HepG2 (cell line): Measurements from ENCODE around the gene BORCS5. TPM values are rescaled to one million over a fixed set of nuclear protein-coding genes. Genes with fewer than 3 reads are reported as not detected.

Experiments
- ATAC-seq: fragments of 200-7000 bp; cut with Tn5 transposase; 3 replicates; pipeline ENCODE4 v1.9.1; 2020; ENCODE audit warnings: mild to moderate bottlenecking, moderate library complexity
- BruUV-seq: library from RNA; stranded (reverse); fragments of 400-500 nt; replicated peaks from 2 replicates; lab custom pipeline; 2021; lab: Mats Ljungman, UMichigan
- CTCF ChIA-PET: fragments of 300-600 bp; formaldehyde crosslinking; extraction: SDS; loops from one replicate; lab custom pipeline; 2021; ENCODE audit warnings: low total read pairs, inconsistent platforms, low intra/inter-chr PET ratio; lab: Yijun Ruan, JAX
- POLR2A ChIA-PET: fragments of 350-600 bp; sonication (Branson Sonifier 250); formaldehyde crosslinking; loops from one replicate; lab custom pipeline; 2020; ENCODE audit warnings: antibody characterized with exemption, inconsistent platforms; lab: Yijun Ruan, JAX
- DNase-seq: peaks from one replicate; pipeline ENCODE4 v3.0.0-alpha.2; 2015; ENCODE audit warnings: low spot score
- FAIRE-seq: peaks from 3 replicates; lab custom pipeline; 2011; peaks lifted over from hg19 to GRCh38; lab: Jason Lieb, UNC
- H2AFZ ChIP-seq: one replicate; pipeline ENCODE4 v1.6.1; 2011; ENCODE audit warnings: low read length, inconsistent platforms
- H3K27ac ChIP-seq: fragments of 300-600 bp; 3 replicates; pipeline ENCODE4 v1.8.0; 2011; ENCODE audit warnings: mixed run types, mild to moderate bottlenecking, mixed read lengths, low read length, inconsistent platforms; ENCODE audit not compliant: insufficient read depth; ENCODE audit errors: extremely low read length
- H3K27me3 ChIP-seq, 2 experiments: fragments of 200-600 bp in 1 of 2; 2 replicates in 1 of 2; 3 replicates in 1 of 2; pipeline versions ENCODE4 v1.6.0 to v1.8.0; 2011; ENCODE audit warnings: low read length in 2 of 2, mild to moderate bottlenecking in 2 of 2, moderate library complexity in 2 of 2, inconsistent platforms in 1 of 2; ENCODE audit not compliant: insufficient read depth in 2 of 2, control insufficient read depth in 1 of 2
- H3K36me3 ChIP-seq, 2 experiments: fragments of 200-600 bp in 1 of 2; replicated peaks in 1 of 2; 2 replicates in 1 of 2; 3 replicates in 1 of 2; pipeline versions ENCODE4 v1.5.1 to v1.8.0; 2011; ENCODE audit warnings: low read length in 2 of 2, inconsistent platforms in 1 of 2; ENCODE audit not compliant: insufficient read depth in 2 of 2, control insufficient read depth in 1 of 2
- H3K4me1 ChIP-seq: 2 replicates; pipeline ENCODE4 v1.5.1; 2012; ENCODE audit warnings: low read length, inconsistent platforms; ENCODE audit not compliant: insufficient read depth
- H3K4me2 ChIP-seq: 2 replicates; pipeline ENCODE4 v1.6.0; 2011; ENCODE audit warnings: low read depth, low read length, inconsistent platforms
- H3K4me3 ChIP-seq, 3 experiments: fragments of 200-600 bp in 1 of 3; sonication (generic), shearing (Covaris generic) in 1 of 3; replicated peaks in 1 of 3; 2 replicates each; pipeline ENCODE4 v1.5.1; 2011 to 2016; ENCODE audit warnings: low read length in 3 of 3, inconsistent platforms in 2 of 3, low read depth in 2 of 3, mild to moderate bottlenecking in 2 of 3, control low read depth in 1 of 3, mixed read lengths in 1 of 3; ENCODE audit not compliant: insufficient read depth in 1 of 3
- H3K79me2 ChIP-seq: one replicate; pipeline ENCODE4 v1.6.1; 2011; ENCODE audit warnings: low read length, inconsistent platforms; ENCODE audit not compliant: insufficient read depth
- H3K9ac ChIP-seq: 2 replicates; pipeline ENCODE4 v1.6.0; 2011; ENCODE audit warnings: mild to moderate bottlenecking, low read depth, low read length, inconsistent platforms; ENCODE audit not compliant: insufficient read depth
- H3K9me3 ChIP-seq: 2 replicates; pipeline ENCODE4 v1.5.1; 2012; ENCODE audit warnings: mild to moderate bottlenecking, low read length
- H4K20me1 ChIP-seq: 2 replicates; pipeline ENCODE4 v1.6.0; 2011; ENCODE audit warnings: inconsistent platforms, mild to moderate bottlenecking, low read length, moderate library complexity; ENCODE audit not compliant: insufficient read depth
- ASH2L ChIP-seq: fragments of 300-600, 200-600 bp; sonication (generic); IDR thresholded peaks from 2 replicates; pipeline ENCODE4 v1.7.0; 2017; ENCODE audit warnings: low read depth, mild to moderate bottlenecking, moderate library complexity, mixed read lengths, low read length; ENCODE audit not compliant: insufficient read length
- CEBPB ChIP-seq: IDR thresholded peaks from 2 replicates; pipeline ENCODE4 v1.6.1; 2011; ENCODE audit warnings: low read depth, low read length, improper control_type of control experiment, borderline replicate concordance
- CEBPG ChIP-seq: IDR thresholded peaks from 2 replicates; pipeline ENCODE4 v1.6.1; 2016
- FOXP1 ChIP-seq, 2 experiments: fragments of 450-650 bp in 1 of 2; IDR thresholded peaks; 2 replicates each; pipeline ENCODE4 v1.6.1; 2017 to 2018; ENCODE audit warnings: antibody characterized with exemption in 1 of 2
- HMG20A ChIP-seq: IDR thresholded peaks from 2 replicates; pipeline ENCODE4 v1.6.1; 2016; ENCODE audit warnings: borderline replicate concordance
- HNF4A ChIP-seq: sonication (generic); formaldehyde crosslinking; IDR thresholded peaks from 2 replicates; pipeline ENCODE4 v1.4.0; 2020; ENCODE audit warnings: missing genetic modification reagents
- MED1 ChIP-seq: sonication (generic); formaldehyde crosslinking; IDR thresholded peaks from 2 replicates; pipeline ENCODE4 v1.4.0; 2020; ENCODE audit warnings: missing genetic modification reagents
- NCOR1 ChIP-seq: fragments of 200-600 bp; sonication (generic); IDR thresholded peaks from 2 replicates; pipeline ENCODE4 v1.7.0; 2017; ENCODE audit warnings: antibody characterized with exemption, low read length, borderline replicate concordance
- SAP130 ChIP-seq: IDR thresholded peaks from 2 replicates; pipeline ENCODE4 v1.6.1; 2016; ENCODE audit warnings: low read depth
- SRF ChIP-seq: IDR thresholded peaks from 2 replicates; pipeline ENCODE4 v1.6.1; 2011; ENCODE audit warnings: mild to moderate bottlenecking, low read depth, low read length, moderate library complexity
- THAP11 ChIP-seq: IDR thresholded peaks from 2 replicates; pipeline ENCODE4 v1.6.1; 2016; ENCODE audit warnings: missing biosample characterization, missing genetic modification reagents
- ZNF12 ChIP-seq: sonication (generic); formaldehyde crosslinking; IDR thresholded peaks from 2 replicates; pipeline ENCODE4 v1.5.0; 2020; ENCODE audit warnings: missing genetic modification reagents
- ZNF501 ChIP-seq: sonication (generic); formaldehyde crosslinking; IDR thresholded peaks from 2 replicates; pipeline ENCODE4 v1.5.1; 2020; ENCODE audit warnings: mild to moderate bottlenecking, moderate library complexity, missing genetic modification reagents
- ZNF644 ChIP-seq: IDR thresholded peaks from 2 replicates; pipeline ENCODE4 v1.6.1; 2016; ENCODE audit warnings: low read depth
- ZNF7 ChIP-seq: IDR thresholded peaks from 2 replicates; pipeline ENCODE4 v1.6.1; 2016; ENCODE audit warnings: missing biosample characterization, missing genetic modification reagents
- WGBS: methylation state at CpG from one replicate; pipeline ENCODE4 v1.1.6; 2017; ENCODE audit warnings: low lambda C conversion rate; 5-methylcytosine and 5-hydroxymethylcytosine counted together
- in situ Hi-C: cut with HindIII; loops from 2 replicates; pipeline ENCODE4 v1.10.0; 2017; ENCODE audit warnings: low pct_unique_long_range_greater_than_20kb; ENCODE audit not compliant: extremely low pct_ligation_motif_present
- intact Hi-C: fragments of 100-400 bp; cut with micrococcal nuclease; formaldehyde crosslinking; loops from one replicate; pipeline ENCODE4 v1.10.0; 2022; ENCODE audit not compliant: unreplicated experiment
- polyA plus RNA-seq, 8 experiments: library from polyadenylated mRNA; depleted of rRNA in 3 of 8; stranded (reverse) in 7 of 8; unstranded in 1 of 8; fragments of >200 nt; fragmentation: Illumina TruSeq in 4 of 8; extraction: Trizol in 4 of 8; gene quantifications; 2 replicates each; pipeline versions ENCODE4 v1.2.1 to v1.2.3, GENCODE V29; 2011 to 2016; ENCODE audit warnings: low read depth in 4 of 8, missing spikeins in 1 of 8, mixed read lengths in 1 of 8; ENCODE audit not compliant: insufficient read depth in 1 of 8
- total RNA-seq, 5 experiments: library from RNA; depleted of rRNA; stranded (reverse); fragments of >200 nt; fragmentation: Illumina TruSeq; extraction: Trizol; gene quantifications; 2 replicates each; pipeline ENCODE4 v1.2.3, GENCODE V29; 2016; ENCODE audit warnings: low read depth in 1 of 5

Gene BORCS5
- total and polyA plus RNA-seq, 2 of the 13 experiments (the other 11 are each of a cell fraction or from before 2014, with no cell fraction given), result 3.9 to 4.7 TPM

GRCh38 chr12:12366701-12367481 lies 10.0 kb downstream of the BORCS5 start (continued):
- no peak for TF ChIP-seq SRF
- TF ChIP-seq, all 625 proteins: peak for 0

- Histone ChIP-seq H3K27me3 (no peaks in the 10 kb centered on the region), H2AFZ (no peak overlapping the region), H3K4me2 (no peak overlapping the region), H3K27ac (no peak overlapping the region), H4K20me1 (no peaks in the 10 kb centered on the region), H3K79me2 (no peaks in the 10 kb centered on the region), H3K36me3 (0 out of 5 replicates have a peak, but pooled peaks cover 1 to 4% of the 10 kb centered on the region in 2 experiments), H3K4me1 (peaks cover 2% of the 10 kb centered on the region), H3K9me3 (no peaks in the 10 kb centered on the region), H3K4me3 (no peak overlapping the region), H3K9ac (no peak overlapping the region)
- no TSS peak for BruUV-seq
- no peak for TF ChIP-seq ZNF7 (CRISPR knock-in tag)
- ATAC-seq (no peak), FAIRE-seq (no peak), DNase-seq (no peak)
- ChIA-PET POLR2A (interaction anchor here (3.9 kb wide), 1 partner anchor 10 kb away, joined by 21 read pairs; the partner anchor contains the start of gene BORCS5), CTCF (no interaction called here)
- in situ Hi-C loops (no loop called here), intact Hi-C loops (no loop called here)
- 94% methylated on average over 4 of the region's 4 CpGs for WGBS
These were observed 10.7 kb downstream of the BORCS5 start for GRCh38 chr12:12367482-12367998.

GRCh38 chr12:12372946-12373722 lies 16.3 kb downstream of the BORCS5 start:
- H3K27ac ChIP-seq, result peak overlapping the region; percentile 36
- H3K4me3 ChIP-seq, result no peak overlapping the region
- WGBS, result 76% methylated on average over 4 of the region's 4 CpGs
- H3K4me1 ChIP-seq, result peaks cover 26% of the 10 kb centered on the region
- peak overlapping the region; percentile 16; the same call in 1 of the 2 replicates for H3K4me2 ChIP-seq
- ChIA-PET CTCF (no interaction called here), POLR2A (interaction anchor here (1.1 to 2.0 kb wide), 2 partner anchors 16 to 23 kb away, joined by 3 to 7 read pairs; partner anchors contain the start of genes BORCS5 and MANSC1)
- no peaks in the 10 kb centered on the region for H3K9me3 ChIP-seq
- TF ChIP-seq ASH2L (peak; percentile 34), FOXP1 (IDR thresholded peaks at IDR 0.05) (no peak), FOXP1 (CRISPR knock-in tag; IDR thresholded peaks at IDR 0.05) (0 out of 2 replicates have a peak, but pooled peaks have one; percentile 19), HNF4A (CRISPR knock-in tag) (peak; percentile 64), MED1 (CRISPR knock-in tag) (0 out of 2 replicates have a peak, but pooled peaks have one; percentile 6), THAP11 (CRISPR knock-in tag) (no peak), NCOR1 (peak; percentile 26; the same call in 1 of the 2 replicates), CEBPG (peak; percentile 29; the same call in 1 of the 2 replicates), ZNF12 (CRISPR knock-in tag) (peak; percentile 93), HMG20A (no peak), CEBPB (peak; percentile 66; the same call in 1 of the 2 replicates), SAP130 (CRISPR knock-in tag) (0 out of 2 replicates have a peak, but pooled peaks have one; percentile 10), ZNF501 (CRISPR knock-in tag) (no peak), ZNF644 (CRISPR knock-in tag) (peak; percentile 45; the same call in 1 of the 2 replicates)
- no peaks in the 10 kb centered on the region for H3K36me3 ChIP-seq
- peak overlapping the region; percentile 0 for H2AFZ ChIP-seq
- in situ Hi-C loops, result no loop called here
- no peak for FAIRE-seq
- BruUV-seq, result no TSS peak
- H3K9ac ChIP-seq, result no peak overlapping the region
- no peak for ATAC-seq
- intact Hi-C loops, result no loop called here
- DNase-seq, result peak; percentile 44
- H3K27me3 ChIP-seq, result no peaks in the 10 kb centered on the region
- H3K79me2 ChIP-seq, result no peaks in the 10 kb centered on the region
- H4K20me1 ChIP-seq, result no peaks in the 10 kb centered on the region
